ENCODE data around the gene DUSP3.

DNA sequence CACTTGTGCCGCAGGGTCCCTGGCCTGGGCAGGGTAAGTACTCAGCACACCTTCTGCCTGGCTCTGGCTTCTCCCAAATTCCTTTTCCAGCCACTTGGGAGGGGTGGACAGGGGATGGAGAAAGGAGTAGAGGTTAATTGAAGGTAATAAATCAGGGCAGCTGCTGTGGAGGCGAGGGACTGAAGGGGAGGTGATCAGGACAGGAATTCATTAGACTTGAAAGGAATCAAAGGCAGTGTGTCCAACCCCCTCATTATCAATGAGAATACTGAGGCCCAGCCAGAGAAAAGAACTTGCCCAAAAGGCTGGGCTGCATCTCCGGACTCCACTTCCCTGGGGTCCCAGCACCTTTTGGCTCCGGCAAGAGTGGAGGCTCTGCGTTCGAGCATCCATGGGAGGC lies 22.6 kb downstream of the DUSP3 start:
- TF ChIP-seq, protein P1, sequence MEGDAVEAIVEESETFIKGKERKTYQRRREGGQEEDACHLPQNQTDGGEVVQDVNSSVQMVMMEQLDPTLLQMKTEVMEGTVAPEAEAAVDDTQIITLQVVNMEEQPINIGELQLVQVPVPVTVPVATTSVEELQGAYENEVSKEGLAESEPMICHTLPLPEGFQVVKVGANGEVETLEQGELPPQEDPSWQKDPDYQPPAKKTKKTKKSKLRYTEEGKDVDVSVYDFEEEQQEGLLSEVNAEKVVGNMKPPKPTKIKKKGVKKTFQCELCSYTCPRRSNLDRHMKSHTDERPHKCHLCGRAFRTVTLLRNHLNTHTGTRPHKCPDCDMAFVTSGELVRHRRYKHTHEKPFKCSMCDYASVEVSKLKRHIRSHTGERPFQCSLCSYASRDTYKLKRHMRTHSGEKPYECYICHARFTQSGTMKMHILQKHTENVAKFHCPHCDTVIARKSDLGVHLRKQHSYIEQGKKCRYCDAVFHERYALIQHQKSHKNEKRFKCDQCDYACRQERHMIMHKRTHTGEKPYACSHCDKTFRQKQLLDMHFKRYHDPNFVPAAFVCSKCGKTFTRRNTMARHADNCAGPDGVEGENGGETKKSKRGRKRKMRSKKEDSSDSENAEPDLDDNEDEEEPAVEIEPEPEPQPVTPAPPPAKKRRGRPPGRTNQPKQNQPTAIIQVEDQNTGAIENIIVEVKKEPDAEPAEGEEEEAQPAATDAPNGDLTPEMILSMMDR (IDR thresholded peaks at IDR 0.05; ENCODE audit: borderline replicate concordance, extremely low read depth, low read length, poor library complexity, severe bottlenecking), result no peak
- TF ChIP-seq EZH2 (IDR thresholded peaks at IDR 0.05; ENCODE audit: borderline replicate concordance, low read depth, low read length, severe bottlenecking), result no peak

All from DND-41 (cell line).